NK-92 treated with Interleukin-12 subunit alpha and Interleukin-12 subunit beta, amount 100 ng/mL, for 24 hours (cell line): ENCODE results near the gene GPER1.

ENCODE experiments used
- DNase-seq: peaks from one replicate; lab custom pipeline; 2025; lab: John Stamatoyannopoulos, UW

GPER1 gene

DNA sequence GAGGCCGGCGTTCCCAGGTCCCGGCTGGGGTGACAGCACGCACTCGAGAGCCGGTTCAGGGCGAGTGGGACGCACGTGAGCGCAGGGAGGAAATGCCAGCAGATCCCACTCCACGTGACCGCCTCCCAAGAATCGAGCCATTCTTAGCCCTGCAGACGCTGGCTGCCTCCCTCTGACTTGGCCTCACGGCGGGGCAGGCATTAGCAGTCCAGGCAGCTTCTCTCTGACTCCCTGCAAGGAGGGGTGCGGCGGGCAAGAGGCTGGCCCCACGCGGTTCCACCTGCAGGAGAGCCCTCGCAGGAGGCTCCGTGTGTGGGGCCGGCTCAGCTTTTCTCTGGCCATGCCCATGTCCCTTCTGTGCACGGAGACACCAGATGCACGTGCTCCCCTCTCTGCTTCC is 33.5 kb upstream of the GPER1 start:
- no peak for DNase-seq

GRCh38 chr7:1054861-1055450 is 33.0 kb upstream of the GPER1 start:
- DNase-seq: no peak

DNA sequence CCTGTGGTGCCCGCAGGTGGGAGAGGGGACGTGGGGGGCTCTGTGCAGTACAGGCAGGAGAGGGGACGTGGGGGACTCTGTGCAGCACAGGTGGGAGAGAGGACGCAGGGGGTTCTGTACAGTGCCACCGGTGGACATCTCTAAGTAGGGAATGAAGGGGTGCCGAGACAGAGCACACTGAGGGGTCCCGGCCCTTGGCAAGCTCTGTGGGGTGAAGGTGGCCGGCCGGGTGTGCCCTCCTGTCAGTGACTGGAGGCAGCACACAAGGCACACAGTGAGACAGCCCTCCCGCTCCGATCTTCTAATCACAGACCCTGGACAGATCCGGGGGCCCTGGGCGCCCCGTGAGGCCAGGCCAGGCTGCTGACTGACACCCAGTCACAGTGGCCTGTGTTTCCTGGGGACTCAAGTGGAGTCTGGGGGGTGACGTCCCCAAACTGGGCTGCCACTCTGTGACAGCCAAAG is 32.4 kb upstream of the GPER1 start:
- DNase-seq: no peak

DNA sequence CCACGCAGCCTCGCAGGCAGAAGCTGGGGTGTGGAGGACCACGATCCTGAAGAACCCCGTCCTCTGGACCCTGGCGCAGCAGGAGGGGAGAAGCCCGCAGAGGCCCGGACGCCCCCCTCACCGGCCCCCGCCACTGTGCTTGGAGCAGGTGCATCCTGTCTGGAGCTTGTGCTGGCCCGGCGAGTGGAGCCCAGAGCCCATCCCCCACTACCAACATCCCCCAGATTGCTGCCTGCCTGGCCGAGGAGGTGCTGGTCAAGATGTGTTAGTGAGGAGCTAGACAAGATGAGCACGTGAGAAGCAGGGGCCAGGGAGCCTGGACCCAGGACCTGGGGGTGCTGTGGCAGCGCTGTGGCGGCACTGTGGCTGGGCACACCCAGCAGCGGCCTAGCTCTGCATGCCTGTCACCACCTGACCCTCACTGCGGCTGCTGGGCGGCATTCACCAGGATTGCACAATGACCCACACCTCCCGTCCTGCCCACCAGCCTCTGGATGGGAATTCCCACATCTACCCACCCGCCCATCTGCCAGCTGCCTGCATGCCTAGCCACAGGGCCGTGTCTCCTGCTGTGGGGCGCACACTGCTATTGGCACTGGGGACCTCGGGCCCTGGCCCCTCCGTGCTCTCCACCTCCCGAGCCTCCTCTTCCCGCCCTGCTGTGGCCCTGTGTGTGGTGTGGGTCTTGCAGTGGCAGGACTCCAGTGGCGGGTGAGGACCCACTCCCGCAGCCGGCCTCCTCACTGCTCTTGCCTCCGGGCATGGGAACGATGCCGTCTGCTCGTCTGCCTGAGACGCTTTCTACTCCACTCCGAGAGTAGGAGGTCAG is 31.7 kb upstream of the GPER1 start:
- no peak for DNase-seq

GRCh38 chr7:1056785-1057410 is 31.0 kb upstream of the GPER1 start:
- DNase-seq: no peak

- no peak for DNase-seq
These were observed 30.3 kb upstream of the GPER1 start for GRCh38 chr7:1057416-1058291.

- DNase-seq: no peak
These were observed 29.6 kb upstream of the GPER1 start for GRCh38 chr7:1058311-1058710.

- no peak for DNase-seq
These were observed 29.1 kb upstream of the GPER1 start for GRCh38 chr7:1058821-1059199.

DNA sequence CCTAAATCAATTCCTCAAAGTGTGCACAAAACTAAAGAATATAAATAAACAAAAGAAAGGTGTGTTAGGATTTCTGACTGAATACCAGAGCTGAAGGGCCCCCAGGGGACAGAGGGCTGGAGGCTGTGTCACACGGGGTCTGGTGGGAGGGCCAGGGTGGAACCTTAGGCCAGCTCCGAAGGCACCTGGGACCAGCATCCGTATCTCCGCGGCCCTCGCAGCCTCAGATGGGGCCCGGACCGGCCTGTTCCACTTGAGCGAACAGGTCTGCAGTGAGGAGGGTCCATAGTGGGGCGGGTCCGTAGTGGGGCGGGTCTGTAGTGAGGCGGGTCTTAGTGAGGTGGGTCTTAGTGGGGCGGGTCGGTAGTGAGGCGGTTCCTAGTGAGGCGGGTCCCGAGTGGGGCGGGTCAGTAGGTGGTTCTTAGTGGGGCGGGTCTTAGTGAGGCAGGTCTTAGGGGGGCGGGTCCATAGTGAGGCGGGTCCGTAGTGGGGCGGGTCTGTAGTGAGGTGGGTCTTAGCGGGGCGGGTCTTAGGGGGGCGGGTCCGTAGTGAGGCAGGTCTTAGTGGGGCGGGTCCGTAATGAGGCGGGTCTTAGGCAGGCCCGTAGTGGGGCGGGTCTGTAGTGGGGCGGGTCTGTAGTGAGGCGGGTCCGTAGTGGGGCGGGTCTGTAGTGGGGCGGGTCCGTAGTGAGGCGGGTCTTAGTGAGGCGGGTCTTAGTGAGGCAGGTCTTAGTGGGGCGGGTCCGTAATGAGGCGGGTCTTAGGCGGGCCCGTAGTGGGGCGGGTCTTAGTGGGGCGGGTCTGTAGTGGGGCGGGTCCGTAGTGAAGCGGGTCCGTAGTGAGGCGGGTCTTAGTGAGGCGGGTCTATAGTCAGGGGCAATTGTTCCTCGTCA is 28.5 kb upstream of the GPER1 start:
- DNase-seq: no peak

- DNase-seq: no peak
These were observed 27.4 kb upstream of the GPER1 start for GRCh38 chr7:1060315-1061072.

DNA sequence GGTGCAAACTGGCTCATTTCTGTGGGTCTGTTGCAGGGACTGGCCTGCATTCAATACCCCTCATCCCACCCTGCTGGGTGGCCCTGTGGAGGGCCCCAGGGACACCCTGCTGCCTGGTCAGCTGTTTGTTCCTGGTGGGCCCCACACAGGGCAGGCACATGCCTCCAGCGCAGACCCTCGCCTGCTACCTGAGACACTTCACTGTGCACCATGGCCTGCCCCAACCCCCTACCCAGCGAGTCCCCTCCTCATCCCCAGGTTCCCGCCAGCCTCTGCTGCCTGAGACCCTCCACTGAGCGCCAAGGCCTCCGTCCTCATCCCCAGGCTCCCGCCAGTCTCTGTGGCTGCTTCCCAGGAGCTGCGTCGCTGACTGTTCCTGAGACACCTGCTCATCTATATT is 26.7 kb upstream of the GPER1 start:
- DNase-seq: no peak

- no peak for DNase-seq
These were observed 25.3 kb upstream of the GPER1 start for GRCh38 chr7:1062296-1063294.

GRCh38 chr7:1063361-1063760 is 24.6 kb upstream of the GPER1 start:
- no peak for DNase-seq

- DNase-seq: no peak
These were observed 23.3 kb upstream of the GPER1 start for GRCh38 chr7:1064581-1064980.

GRCh38 chr7:1065263-1065584 is 22.7 kb upstream of the GPER1 start:
- DNase-seq: no peak

GRCh38 chr7:1065585-1066241 is 22.2 kb upstream of the GPER1 start:
- no peak for DNase-seq

GRCh38 chr7:1066242-1066588 is 21.7 kb upstream of the GPER1 start:
- DNase-seq: no peak

DNA sequence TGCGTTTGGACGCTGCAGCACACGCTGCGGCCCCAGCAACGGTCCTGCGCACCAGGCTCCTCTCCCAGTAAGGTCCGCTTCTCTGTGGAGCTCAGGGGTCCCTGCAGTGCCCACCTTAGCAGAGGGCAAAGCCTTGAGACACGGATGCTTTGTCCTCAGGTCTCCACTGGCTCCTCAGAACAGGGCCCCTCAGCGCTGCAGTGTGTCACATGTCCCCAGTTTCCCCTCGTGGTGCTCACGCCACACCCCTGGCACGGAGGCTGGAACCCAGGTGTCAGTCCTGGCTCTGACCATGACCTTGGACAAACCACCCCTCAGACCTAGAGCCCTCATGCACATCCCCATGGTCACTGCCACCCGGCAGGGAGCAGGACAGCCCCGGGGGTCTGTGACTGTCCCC is 19.9 kb upstream of the GPER1 start:
- DNase-seq: no peak

DNA sequence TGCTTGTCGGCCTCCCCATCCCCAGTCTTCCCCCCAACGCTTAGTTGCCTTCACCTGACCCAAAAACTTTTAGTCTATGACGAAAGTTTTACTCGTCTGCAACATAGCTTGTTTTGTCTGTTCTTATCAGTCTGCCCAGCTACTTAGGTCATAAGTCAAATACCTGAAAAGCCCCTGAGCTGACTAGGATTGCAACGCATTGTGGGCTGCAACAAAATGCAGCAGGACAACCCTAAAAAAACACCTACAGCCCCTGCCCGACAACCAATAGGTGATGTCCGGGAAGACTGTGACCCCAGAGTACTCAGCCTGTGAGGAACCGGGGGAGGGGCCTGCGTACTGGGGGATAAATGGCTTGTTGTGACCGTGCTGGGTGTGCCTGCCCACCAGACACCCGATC is 19.3 kb upstream of the GPER1 start:
- DNase-seq: no peak
